Gastrocnemius medialis (tissue), 4 donors: ENCODE measurements around the gene ACP2.
"Not testable (repeated sequence)": the region's sequence is repeated elsewhere in the genome, so short reads cannot be mapped to it uniquely, and the experiment has no call there.

Source experiments
- CTCF ChIP-seq, 5 experiments: fragments of 450-650 bp in 3 of 5; fragments of 200-600 bp in 2 of 5; sonication (generic) in 2 of 5; IDR thresholded peaks in 4 of 5; conservative IDR thresholded peaks in 1 of 5; 1 replicate in 4 of 5; 2 replicates in 1 of 5; pipeline ENCODE4 v1.5.1; 2016 to 2019; ENCODE audit warnings: antibody characterized with exemption in 5 of 5, mild to moderate bottlenecking in 3 of 5, moderate library complexity in 3 of 5
- POLR2A ChIP-seq, 2 donors: fragments of 450-650 bp; IDR thresholded peaks; one replicate each; pipeline ENCODE4 v1.6.1; 2017; ENCODE audit warnings: antibody characterized with exemption in 2 of 2, mild to moderate bottlenecking in 2 of 2, moderate library complexity in 2 of 2

GRCh38 chr11:47198161-47198560 is 50.5 kb downstream of the ACP2 start:
- TF ChIP-seq CTCF (IDR thresholded peaks at IDR 0.05 in 4 of 5, conservative IDR thresholded peaks at IDR 0.05 in 1 of 5); POLR2A (IDR thresholded peaks at IDR 0.05): not testable (repeated sequence)
